GM23338 (cell line): Measurements from ENCODE around the gene ATG4B. TPM values are rescaled to one million over a fixed set of nuclear protein-coding genes. Genes with fewer than 3 reads are reported as not detected.

ENCODE experiments used
- ATAC-seq: fragments of 200-7000 bp; cut with Tn5 transposase; 3 replicates; pipeline ENCODE4 v1.9.1; 2020
- DNase-seq: peaks from one replicate; pipeline ENCODE4 v3.0.0-alpha.2; 2015; ENCODE audit warnings: low spot score
- H2AFZ ChIP-seq: fragments of 200-600 bp; sonication (generic); 2 replicates; pipeline ENCODE4 v1.8.0; 2016; ENCODE audit warnings: antibody characterized with exemption, mild to moderate bottlenecking, moderate library complexity
- H3F3A ChIP-seq: fragments of 200-600 bp; sonication (generic); replicated peaks from 2 replicates; pipeline ENCODE4 v1.8.0; 2017; ENCODE audit warnings: antibody characterized with exemption, mixed run types, low read depth
- H3K27ac ChIP-seq: fragments of 200-600 bp; sonication (generic); 2 replicates; pipeline ENCODE4 v1.6.1; 2016; ENCODE audit warnings: low read depth
- H3K27me3 ChIP-seq: fragments of 200-600 bp; sonication (generic); 2 replicates; pipeline ENCODE4 v1.8.0; 2016; ENCODE audit warnings: mild to moderate bottlenecking, mixed run types, moderate library complexity; ENCODE audit not compliant: insufficient read depth
- H3K36me3 ChIP-seq: fragments of 200-600 bp; sonication (generic); 2 replicates; pipeline ENCODE4 v1.8.0; 2016; ENCODE audit warnings: mild to moderate bottlenecking; ENCODE audit not compliant: insufficient read depth
- H3K4me1 ChIP-seq: fragments of 200-600 bp; sonication (generic); 2 replicates; pipeline ENCODE4 v1.8.0; 2016; ENCODE audit warnings: mild to moderate bottlenecking, moderate library complexity; ENCODE audit not compliant: insufficient read depth
- H3K4me2 ChIP-seq: fragments of 200-600 bp; sonication (generic); 2 replicates; pipeline ENCODE4 v1.7.1; 2017; ENCODE audit warnings: mixed run types
- H3K4me3 ChIP-seq: fragments of 200-600 bp; sonication (generic); 2 replicates; pipeline ENCODE4 v1.6.1; 2016; ENCODE audit warnings: mixed run types
- H3K79me2 ChIP-seq: fragments of 200-600 bp; sonication (generic); replicated peaks from 2 replicates; pipeline ENCODE4 v1.8.0; 2017; ENCODE audit warnings: mild to moderate bottlenecking; ENCODE audit not compliant: insufficient read depth
- H3K9me2 ChIP-seq: fragments of 200-600 bp; sonication (generic); 2 replicates; pipeline ENCODE4 v1.8.0; 2017; ENCODE audit not compliant: insufficient read depth
- H4K20me1 ChIP-seq: fragments of 200-600 bp; sonication (generic); replicated peaks from 2 replicates; pipeline ENCODE4 v1.8.0; 2017; ENCODE audit warnings: mild to moderate bottlenecking; ENCODE audit not compliant: insufficient read depth
- H3K27ac Mint-ChIP-seq: 2 replicates; pipeline ENCODE4 v1.8.0; 2020; ENCODE audit warnings: inconsistent platforms, mild to moderate bottlenecking, moderate library complexity, mixed read lengths
- H3K27me3 Mint-ChIP-seq: 3 replicates; pipeline ENCODE4 v1.8.0; 2022; ENCODE audit warnings: low read depth, mild to moderate bottlenecking, moderate library complexity, mixed read lengths, inconsistent platforms; ENCODE audit not compliant: insufficient read depth, poor library complexity
- H3K36me3 Mint-ChIP-seq: 3 replicates; pipeline ENCODE4 v1.8.0; 2021; ENCODE audit warnings: low read depth, mild to moderate bottlenecking, inconsistent platforms, moderate library complexity, mixed read lengths
- H3K4me1 Mint-ChIP-seq: 3 replicates; pipeline ENCODE4 v1.8.0; 2020; ENCODE audit warnings: mild to moderate bottlenecking, inconsistent platforms, mixed read lengths
- H3K4me3 Mint-ChIP-seq: 3 replicates; pipeline ENCODE4 v1.8.0; 2021; ENCODE audit warnings: moderate library complexity, mild to moderate bottlenecking, inconsistent platforms, mixed read lengths
- H3K9me3 Mint-ChIP-seq: 3 replicates; pipeline ENCODE4 v1.8.0; 2020; ENCODE audit warnings: moderate library complexity, mild to moderate bottlenecking, inconsistent platforms, mixed read lengths
- EZH2phosphoT487 ChIP-seq: fragments of 200-600 bp; sonication (generic); IDR thresholded peaks from one replicate; pipeline ENCODE4 v1.8.1; 2018; ENCODE audit warnings: antibody characterized with exemption; ENCODE audit not compliant: unreplicated experiment
- JUNB ChIP-seq: IDR thresholded peaks from one replicate; pipeline ENCODE4 v1.6.1; 2016; ENCODE audit warnings: antibody characterized with exemption; ENCODE audit not compliant: unreplicated experiment
- NANOG ChIP-seq: IDR thresholded peaks from 2 replicates; pipeline ENCODE4 v1.6.1; 2016; ENCODE audit warnings: antibody characterized with exemption, borderline replicate concordance
- POLR2AphosphoS5 ChIP-seq: IDR thresholded peaks from 2 replicates; pipeline ENCODE4 v1.6.1; 2016; ENCODE audit warnings: antibody characterized with exemption, low read depth
- STAT1 ChIP-seq: IDR thresholded peaks from one replicate; pipeline ENCODE4 v1.6.1; 2016; ENCODE audit warnings: antibody characterized with exemption; ENCODE audit not compliant: unreplicated experiment
- ZNF114 ChIP-seq: fragments of 250-450 bp; sonication (Bioruptor Pico); IDR thresholded peaks from 2 replicates; pipeline ENCODE4 v1.5.0; 2020; ENCODE audit warnings: mild to moderate bottlenecking, moderate library complexity
- ZNF331 ChIP-seq: fragments of 250-450 bp; sonication (Bioruptor Pico); IDR thresholded peaks from 2 replicates; pipeline ENCODE4 v1.5.0; 2020; ENCODE audit warnings: low read depth, mild to moderate bottlenecking, moderate library complexity
- polyA plus RNA-seq: library from polyadenylated mRNA; unstranded; fragments of >200 nt; fragmentation: Nextera tagmentation; extraction: Ambion mirVana; gene quantifications from 2 replicates; pipeline ENCODE4 v1.2.1, GENCODE V29; 2016
- total RNA-seq: library from RNA; depleted of rRNA; stranded (reverse); fragments of >200 nt; shearing (Covaris generic); gene quantifications from 2 replicates; pipeline ENCODE4 v1.2.3, GENCODE V29; 2014
- TF ChIP-seq, protein P1 (sequence below): IDR thresholded peaks from one replicate; pipeline ENCODE4 v1.6.1; 2018; ENCODE audit warnings: antibody characterized with exemption; ENCODE audit not compliant: unreplicated experiment
- TF ChIP-seq, protein P2 (sequence below): IDR thresholded peaks from 2 replicates; pipeline ENCODE4 v1.6.1; 2016; ENCODE audit warnings: antibody characterized with exemption
- TF ChIP-seq, protein P3 (sequence below): fragments of 250-450 bp; sonication (Bioruptor Pico); IDR thresholded peaks from 2 replicates; pipeline ENCODE4 v1.5.0; 2020; ENCODE audit warnings: mild to moderate bottlenecking, moderate library complexity
- TF ChIP-seq, protein P4 (sequence below), 2 experiments: fragments of 200-600 bp in 1 of 2; sonication (generic) in 1 of 2; conservative IDR thresholded peaks; 2 replicates each; pipeline versions ENCODE4 v1.5.1 to v1.6.1; 2016 to 2017; ENCODE audit warnings: antibody characterized with exemption in 2 of 2, low read depth in 2 of 2, mild to moderate bottlenecking in 2 of 2, moderate library complexity in 1 of 2

Gene ATG4B
- total and polyA plus RNA-seq, 2 experiments from 2014 or later, result 102 to 104 TPM

DNA sequence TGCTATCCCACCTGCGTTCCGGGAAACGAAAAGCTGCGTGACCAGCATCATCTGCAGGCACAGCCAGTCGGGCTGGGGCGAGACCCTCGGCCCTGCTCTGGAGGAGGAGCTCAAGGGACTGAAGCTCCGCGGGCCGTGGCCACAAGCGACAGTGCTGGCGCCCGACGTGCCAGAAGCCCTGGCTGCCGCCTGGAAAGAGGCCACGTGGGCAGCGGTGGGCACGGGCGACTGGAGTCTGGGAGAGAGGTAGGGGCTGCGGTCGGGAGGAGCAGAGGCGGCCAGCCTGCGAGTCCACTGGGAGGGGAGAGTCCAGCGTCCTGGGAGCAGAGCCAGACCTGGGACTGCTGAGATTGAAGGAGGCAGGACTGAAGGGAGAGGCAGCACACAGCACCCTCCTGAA is 39.9 kb downstream of the ATG4B start (continued):
- TF ChIP-seq, protein P1, sequence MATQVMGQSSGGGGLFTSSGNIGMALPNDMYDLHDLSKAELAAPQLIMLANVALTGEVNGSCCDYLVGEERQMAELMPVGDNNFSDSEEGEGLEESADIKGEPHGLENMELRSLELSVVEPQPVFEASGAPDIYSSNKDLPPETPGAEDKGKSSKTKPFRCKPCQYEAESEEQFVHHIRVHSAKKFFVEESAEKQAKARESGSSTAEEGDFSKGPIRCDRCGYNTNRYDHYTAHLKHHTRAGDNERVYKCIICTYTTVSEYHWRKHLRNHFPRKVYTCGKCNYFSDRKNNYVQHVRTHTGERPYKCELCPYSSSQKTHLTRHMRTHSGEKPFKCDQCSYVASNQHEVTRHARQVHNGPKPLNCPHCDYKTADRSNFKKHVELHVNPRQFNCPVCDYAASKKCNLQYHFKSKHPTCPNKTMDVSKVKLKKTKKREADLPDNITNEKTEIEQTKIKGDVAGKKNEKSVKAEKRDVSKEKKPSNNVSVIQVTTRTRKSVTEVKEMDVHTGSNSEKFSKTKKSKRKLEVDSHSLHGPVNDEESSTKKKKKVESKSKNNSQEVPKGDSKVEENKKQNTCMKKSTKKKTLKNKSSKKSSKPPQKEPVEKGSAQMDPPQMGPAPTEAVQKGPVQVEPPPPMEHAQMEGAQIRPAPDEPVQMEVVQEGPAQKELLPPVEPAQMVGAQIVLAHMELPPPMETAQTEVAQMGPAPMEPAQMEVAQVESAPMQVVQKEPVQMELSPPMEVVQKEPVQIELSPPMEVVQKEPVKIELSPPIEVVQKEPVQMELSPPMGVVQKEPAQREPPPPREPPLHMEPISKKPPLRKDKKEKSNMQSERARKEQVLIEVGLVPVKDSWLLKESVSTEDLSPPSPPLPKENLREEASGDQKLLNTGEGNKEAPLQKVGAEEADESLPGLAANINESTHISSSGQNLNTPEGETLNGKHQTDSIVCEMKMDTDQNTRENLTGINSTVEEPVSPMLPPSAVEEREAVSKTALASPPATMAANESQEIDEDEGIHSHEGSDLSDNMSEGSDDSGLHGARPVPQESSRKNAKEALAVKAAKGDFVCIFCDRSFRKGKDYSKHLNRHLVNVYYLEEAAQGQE, result no peak
- TF ChIP-seq ZNF114 (CRISPR knock-in tag) (no peak), JUNB (no peak), STAT1 (no peak)
- TF ChIP-seq, protein P2, sequence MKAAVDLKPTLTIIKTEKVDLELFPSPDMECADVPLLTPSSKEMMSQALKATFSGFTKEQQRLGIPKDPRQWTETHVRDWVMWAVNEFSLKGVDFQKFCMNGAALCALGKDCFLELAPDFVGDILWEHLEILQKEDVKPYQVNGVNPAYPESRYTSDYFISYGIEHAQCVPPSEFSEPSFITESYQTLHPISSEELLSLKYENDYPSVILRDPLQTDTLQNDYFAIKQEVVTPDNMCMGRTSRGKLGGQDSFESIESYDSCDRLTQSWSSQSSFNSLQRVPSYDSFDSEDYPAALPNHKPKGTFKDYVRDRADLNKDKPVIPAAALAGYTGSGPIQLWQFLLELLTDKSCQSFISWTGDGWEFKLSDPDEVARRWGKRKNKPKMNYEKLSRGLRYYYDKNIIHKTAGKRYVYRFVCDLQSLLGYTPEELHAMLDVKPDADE, result no peak

DNA sequence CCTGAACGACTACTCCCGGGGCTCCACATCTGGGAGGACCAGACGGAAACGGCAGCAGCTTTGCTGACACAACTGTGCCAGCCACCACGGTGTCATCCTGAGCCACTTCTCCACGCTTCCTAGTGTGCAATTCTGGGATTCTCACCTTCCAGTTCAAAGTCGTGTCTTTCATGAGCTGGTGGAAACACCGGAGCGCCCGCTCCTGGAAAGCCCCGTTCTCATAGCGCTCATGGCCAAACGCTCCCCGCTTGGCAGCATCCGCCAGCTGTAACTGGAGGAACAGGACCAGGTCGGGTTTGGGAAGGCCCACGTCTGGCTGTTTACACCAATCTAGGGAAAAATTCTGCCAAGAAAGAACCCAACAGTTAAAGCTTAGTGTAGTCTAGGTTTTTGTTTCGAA is 40.8 kb downstream of the ATG4B start:
- no peaks in the 10 kb centered on the region; the same call in none of the 2 replicates for H3F3A ChIP-seq
- Mint-ChIP-seq H3K27ac (no peak overlapping the region), H3K36me3 (peaks cover 73% of the 10 kb centered on the region), H3K4me1 (peaks cover 5% of the 10 kb centered on the region; the same call in 2 of the 3 replicates), H3K27me3 (peaks cover 14% of the 10 kb centered on the region), H3K9me3 (no peaks in the 10 kb centered on the region), H3K4me3 (no peak overlapping the region)
- H3K79me2 ChIP-seq, result peaks cover 20% of the 10 kb centered on the region; the same call in 1 of the 2 replicates
- H3K4me1 ChIP-seq, result no peaks in the 10 kb centered on the region
- H3K27ac ChIP-seq, result no peak overlapping the region
- H3K27me3 ChIP-seq, result no peaks in the 10 kb centered on the region
- H2AFZ ChIP-seq, result no peak overlapping the region
- ATAC-seq, result no peak
- no peak overlapping the region for H3K4me3 ChIP-seq
- H3K4me2 ChIP-seq, result no peak overlapping the region
- no peak for DNase-seq
- H3K36me3 ChIP-seq, result peaks cover 13% of the 10 kb centered on the region
- H4K20me1 ChIP-seq, result peaks cover 11% of the 10 kb centered on the region
- no peaks in the 10 kb centered on the region for H3K9me2 ChIP-seq
- TF ChIP-seq, protein P3, sequence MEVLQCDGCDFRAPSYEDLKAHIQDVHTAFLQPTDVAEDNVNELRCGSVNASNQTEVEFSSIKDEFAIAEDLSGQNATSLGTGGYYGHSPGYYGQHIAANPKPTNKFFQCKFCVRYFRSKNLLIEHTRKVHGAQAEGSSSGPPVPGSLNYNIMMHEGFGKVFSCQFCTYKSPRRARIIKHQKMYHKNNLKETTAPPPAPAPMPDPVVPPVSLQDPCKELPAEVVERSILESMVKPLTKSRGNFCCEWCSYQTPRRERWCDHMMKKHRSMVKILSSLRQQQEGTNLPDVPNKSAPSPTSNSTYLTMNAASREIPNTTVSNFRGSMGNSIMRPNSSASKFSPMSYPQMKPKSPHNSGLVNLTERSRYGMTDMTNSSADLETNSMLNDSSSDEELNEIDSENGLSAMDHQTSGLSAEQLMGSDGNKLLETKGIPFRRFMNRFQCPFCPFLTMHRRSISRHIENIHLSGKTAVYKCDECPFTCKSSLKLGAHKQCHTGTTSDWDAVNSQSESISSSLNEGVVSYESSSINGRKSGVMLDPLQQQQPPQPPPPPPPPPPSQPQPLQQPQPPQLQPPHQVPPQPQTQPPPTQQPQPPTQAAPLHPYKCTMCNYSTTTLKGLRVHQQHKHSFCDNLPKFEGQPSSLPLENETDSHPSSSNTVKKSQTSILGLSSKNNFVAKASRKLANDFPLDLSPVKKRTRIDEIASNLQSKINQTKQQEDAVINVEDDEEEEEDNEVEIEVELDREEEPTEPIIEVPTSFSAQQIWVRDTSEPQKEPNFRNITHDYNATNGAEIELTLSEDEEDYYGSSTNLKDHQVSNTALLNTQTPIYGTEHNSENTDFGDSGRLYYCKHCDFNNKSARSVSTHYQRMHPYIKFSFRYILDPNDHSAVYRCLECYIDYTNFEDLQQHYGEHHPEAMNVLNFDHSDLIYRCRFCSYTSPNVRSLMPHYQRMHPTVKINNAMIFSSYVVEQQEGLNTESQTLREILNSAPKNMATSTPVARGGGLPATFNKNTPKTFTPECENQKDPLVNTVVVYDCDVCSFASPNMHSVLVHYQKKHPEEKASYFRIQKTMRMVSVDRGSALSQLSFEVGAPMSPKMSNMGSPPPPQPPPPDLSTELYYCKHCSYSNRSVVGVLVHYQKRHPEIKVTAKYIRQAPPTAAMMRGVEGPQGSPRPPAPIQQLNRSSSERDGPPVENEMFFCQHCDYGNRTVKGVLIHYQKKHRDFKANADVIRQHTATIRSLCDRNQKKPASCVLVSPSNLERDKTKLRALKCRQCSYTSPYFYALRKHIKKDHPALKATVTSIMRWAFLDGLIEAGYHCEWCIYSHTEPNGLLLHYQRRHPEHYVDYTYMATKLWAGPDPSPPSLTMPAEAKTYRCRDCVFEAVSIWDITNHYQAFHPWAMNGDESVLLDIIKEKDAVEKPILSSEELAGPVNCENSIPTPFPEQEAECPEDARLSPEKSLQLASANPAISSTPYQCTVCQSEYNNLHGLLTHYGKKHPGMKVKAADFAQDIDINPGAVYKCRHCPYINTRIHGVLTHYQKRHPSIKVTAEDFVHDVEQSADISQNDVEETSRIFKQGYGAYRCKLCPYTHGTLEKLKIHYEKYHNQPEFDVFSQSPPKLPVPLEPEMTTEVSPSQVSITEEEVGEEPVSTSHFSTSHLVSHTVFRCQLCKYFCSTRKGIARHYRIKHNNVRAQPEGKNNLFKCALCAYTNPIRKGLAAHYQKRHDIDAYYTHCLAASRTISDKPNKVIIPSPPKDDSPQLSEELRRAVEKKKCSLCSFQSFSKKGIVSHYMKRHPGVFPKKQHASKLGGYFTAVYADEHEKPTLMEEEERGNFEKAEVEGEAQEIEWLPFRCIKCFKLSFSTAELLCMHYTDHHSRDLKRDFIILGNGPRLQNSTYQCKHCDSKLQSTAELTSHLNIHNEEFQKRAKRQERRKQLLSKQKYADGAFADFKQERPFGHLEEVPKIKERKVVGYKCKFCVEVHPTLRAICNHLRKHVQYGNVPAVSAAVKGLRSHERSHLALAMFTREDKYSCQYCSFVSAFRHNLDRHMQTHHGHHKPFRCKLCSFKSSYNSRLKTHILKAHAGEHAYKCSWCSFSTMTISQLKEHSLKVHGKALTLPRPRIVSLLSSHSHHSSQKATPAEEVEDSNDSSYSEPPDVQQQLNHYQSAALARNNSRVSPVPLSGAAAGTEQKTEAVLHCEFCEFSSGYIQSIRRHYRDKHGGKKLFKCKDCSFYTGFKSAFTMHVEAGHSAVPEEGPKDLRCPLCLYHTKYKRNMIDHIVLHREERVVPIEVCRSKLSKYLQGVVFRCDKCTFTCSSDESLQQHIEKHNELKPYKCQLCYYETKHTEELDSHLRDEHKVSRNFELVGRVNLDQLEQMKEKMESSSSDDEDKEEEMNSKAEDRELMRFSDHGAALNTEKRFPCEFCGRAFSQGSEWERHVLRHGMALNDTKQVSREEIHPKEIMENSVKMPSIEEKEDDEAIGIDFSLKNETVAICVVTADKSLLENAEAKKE (CRISPR knock-in tag), result no peak
- no peak for TF ChIP-seq ZNF331 (CRISPR knock-in tag)
- no peak for TF ChIP-seq STAT1
- TF ChIP-seq NANOG, result no peak
- no peak for TF ChIP-seq POLR2AphosphoS5
- TF ChIP-seq, protein P4, sequence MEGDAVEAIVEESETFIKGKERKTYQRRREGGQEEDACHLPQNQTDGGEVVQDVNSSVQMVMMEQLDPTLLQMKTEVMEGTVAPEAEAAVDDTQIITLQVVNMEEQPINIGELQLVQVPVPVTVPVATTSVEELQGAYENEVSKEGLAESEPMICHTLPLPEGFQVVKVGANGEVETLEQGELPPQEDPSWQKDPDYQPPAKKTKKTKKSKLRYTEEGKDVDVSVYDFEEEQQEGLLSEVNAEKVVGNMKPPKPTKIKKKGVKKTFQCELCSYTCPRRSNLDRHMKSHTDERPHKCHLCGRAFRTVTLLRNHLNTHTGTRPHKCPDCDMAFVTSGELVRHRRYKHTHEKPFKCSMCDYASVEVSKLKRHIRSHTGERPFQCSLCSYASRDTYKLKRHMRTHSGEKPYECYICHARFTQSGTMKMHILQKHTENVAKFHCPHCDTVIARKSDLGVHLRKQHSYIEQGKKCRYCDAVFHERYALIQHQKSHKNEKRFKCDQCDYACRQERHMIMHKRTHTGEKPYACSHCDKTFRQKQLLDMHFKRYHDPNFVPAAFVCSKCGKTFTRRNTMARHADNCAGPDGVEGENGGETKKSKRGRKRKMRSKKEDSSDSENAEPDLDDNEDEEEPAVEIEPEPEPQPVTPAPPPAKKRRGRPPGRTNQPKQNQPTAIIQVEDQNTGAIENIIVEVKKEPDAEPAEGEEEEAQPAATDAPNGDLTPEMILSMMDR (conservative IDR thresholded peaks at IDR 0.05; ENCODE audit: low read depth in 2 of 2), result no peak
- no peak for TF ChIP-seq JUNB
- TF ChIP-seq EZH2phosphoT487, result no peak
